KOPT-K1 (cell line): Measurements from ENCODE around the gene LTBR.

Experiments
- H3K27ac ChIP-seq: fragments of 200-600 bp; sonication (generic); 2 replicates; pipeline ENCODE4 v1.5.1; 2016; ENCODE audit warnings: antibody characterized with exemption, mild to moderate bottlenecking, low read depth, low read length; ENCODE audit not compliant: poor library complexity, severe bottlenecking
- H3K36me3 ChIP-seq: fragments of 200-600 bp; sonication (generic); 2 replicates; pipeline ENCODE4 v1.5.1; 2017; ENCODE audit warnings: antibody characterized with exemption, mild to moderate bottlenecking, low read length, moderate library complexity; ENCODE audit not compliant: insufficient read depth
- H3K9me3 ChIP-seq: fragments of 200-600 bp; sonication (generic); 2 replicates; pipeline ENCODE4 v1.5.1; 2017; ENCODE audit warnings: antibody characterized with exemption, low read length, mild to moderate bottlenecking; ENCODE audit not compliant: insufficient read depth, poor library complexity, severe bottlenecking

LTBR gene

DNA sequence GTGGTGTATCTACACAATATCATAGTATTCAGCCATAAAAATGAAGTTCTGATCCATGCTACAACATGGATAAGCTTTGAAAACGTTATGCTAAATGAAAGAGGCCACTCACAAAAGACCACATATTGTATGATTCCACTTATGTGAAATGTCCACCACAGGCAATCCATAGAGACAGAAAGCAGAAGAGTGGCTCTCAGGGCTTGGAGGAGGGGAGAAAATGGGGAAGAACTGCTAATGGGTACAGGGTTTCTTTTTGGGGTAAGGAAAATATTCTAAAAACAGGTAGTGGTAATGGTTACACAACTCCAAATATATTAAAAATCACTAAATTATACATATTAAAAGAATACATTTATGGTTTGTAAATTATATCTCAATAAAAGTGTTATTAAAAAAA lies 25.1 kb upstream of the LTBR start:
- H3K27ac ChIP-seq, result no peak overlapping the region
- H3K36me3 ChIP-seq, result no peaks in the 10 kb centered on the region

DNA sequence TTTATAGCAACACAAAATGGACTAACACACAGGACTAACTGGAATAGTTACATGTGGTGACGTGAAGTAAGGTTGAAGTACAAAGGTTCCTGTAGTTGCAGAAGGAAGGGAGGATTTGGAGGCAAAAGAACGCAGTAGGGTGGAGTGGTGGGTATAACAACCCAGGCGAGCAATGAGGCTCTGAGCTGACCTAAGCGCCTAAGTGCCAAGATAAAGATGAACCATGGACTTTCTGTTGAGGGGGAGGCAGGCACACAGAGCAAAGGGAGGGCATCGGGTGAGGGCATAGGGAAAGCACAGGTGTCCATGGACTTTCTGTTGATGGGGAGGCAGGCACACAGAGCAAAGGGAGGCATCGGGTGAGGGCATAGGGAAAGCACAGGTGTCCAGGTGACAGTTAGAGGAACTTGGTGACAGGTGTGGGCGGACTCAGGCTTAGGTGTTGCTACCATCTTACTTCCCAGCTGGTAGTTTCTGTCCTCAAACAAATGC lies 23.8 kb upstream of the LTBR start:
- Histone ChIP-seq H3K27ac (no peak overlapping the region), H3K36me3 (no peaks in the 10 kb centered on the region), H3K9me3 (no peaks in the 10 kb centered on the region)

More for the DNA sequence above, 25.1 kb upstream of the LTBR start:
- H3K9me3 ChIP-seq, result no peaks in the 10 kb centered on the region

DNA sequence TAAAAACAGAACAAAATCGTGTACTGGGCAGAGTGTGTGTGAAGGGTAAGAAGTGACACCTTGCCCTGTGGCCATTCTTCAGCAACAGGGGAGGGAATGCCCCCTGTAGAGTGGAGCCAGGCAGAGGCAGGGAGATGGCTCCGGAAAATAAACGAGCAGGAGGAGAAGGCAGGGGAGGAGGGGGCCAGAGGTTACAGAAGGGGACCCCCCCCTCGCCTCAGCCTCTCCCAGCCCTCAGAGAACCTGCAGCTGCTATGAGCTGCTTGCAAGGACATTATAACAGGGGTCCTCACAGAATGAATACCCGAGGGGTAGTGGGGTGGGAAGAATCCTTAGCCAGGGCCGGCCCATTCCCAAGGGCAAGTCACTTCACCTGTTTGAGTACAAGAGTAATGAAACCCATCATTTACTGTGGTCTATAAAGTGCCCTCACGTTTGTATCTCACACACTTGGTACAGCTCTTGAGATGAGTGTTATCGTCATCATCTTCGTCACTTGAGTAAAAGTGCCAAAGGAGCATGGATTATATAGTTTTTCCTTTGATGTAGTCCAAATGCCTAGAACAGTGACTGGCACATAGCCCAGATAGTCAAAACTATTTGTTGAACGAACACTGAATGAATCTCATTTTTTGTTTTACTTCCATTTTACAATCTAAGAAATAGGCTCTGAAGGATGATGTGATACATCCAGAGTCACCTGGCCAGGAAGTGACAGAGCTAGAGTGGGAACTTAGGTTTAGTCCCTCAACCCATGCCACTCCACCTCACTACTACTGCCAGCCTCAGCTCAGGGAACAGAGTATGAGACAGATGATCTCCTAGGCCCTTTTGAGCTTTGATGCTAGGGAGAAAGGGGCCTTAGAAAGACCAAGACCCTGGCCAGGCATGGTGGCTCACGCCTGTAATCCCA lies 23.1 kb upstream of the LTBR start:
- Histone ChIP-seq H3K9me3 (no peaks in the 10 kb centered on the region), H3K27ac (no peak overlapping the region), H3K36me3 (no peaks in the 10 kb centered on the region)

GRCh38 chr12:6361834-6362233 lies 22.1 kb upstream of the LTBR start:
- H3K9me3 ChIP-seq, result no peaks in the 10 kb centered on the region
- no peak overlapping the region for H3K27ac ChIP-seq
- H3K36me3 ChIP-seq, result no peaks in the 10 kb centered on the region

GRCh38 chr12:6362403-6362802 lies 21.6 kb upstream of the LTBR start:
- Histone ChIP-seq H3K36me3 (no peaks in the 10 kb centered on the region), H3K27ac (no peak overlapping the region), H3K9me3 (no peaks in the 10 kb centered on the region)

- Histone ChIP-seq H3K36me3 (no peaks in the 10 kb centered on the region), H3K9me3 (no peaks in the 10 kb centered on the region), H3K27ac (no peak overlapping the region)
Measured at GRCh38 chr12:6363010-6363329, 21.0 kb upstream of the LTBR start.

GRCh38 chr12:6363330-6364043 lies 20.5 kb upstream of the LTBR start:
- Histone ChIP-seq H3K9me3 (no peaks in the 10 kb centered on the region), H3K27ac (no peak overlapping the region), H3K36me3 (no peaks in the 10 kb centered on the region)

DNA sequence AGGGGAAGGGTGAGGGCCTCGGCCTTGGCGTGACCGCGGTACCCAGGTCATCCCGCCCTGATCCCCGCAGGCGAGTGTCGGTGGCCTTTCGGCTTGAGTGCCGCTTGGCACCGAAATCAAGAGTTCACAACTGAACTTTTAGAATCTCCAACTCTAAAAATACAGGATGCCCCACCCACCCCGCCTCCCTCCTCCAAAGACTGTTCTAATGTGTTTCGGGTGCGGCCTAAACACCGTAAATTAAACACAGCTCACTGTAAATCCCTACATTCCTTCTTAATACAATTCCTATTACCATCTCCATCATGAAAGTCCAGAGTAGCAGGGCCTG lies 20.0 kb upstream of the LTBR start:
- H3K9me3 ChIP-seq, result no peaks in the 10 kb centered on the region
- H3K36me3 ChIP-seq, result no peaks in the 10 kb centered on the region
- no peak overlapping the region for H3K27ac ChIP-seq

DNA sequence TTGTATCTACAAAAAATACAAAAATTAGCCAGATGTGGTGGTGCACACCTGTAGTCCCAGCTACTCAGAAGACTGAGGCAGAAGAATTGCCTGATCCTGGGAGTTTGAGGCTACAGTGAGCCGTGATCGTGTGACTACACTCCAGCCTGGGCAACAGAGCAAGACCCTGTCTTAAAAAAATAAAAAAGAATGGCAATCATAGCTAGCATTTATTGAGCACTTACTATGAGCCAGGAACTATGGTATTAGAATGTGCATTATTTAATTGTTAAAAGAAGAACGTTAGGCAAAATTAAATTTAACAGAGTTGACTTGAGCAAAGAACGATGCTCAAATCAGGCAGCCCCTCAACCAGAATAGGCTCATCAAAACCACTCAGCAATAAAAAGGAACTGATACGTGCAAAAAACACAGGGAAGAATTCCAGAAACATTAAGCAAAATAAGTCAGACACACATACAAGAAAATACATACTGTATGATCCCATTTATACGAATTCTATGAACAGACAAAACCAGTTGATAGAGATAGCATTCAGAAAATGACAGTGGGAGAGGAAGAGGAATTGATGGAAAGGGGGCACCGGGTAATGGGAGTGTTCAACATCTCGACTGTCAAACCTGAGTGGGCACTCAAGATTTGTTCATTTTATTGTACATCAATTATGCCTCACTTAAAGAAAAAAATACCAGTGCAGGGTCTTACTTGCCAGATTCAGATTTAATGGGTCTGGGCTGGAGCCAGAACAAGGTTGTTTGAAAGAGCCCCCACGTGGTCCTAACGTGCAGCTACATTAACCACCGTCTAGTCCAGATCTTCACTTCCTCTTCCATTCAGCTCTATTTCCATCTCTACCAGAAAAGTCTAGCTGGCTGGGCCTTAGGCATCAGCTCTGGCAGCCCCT lies 16.6 kb upstream of the LTBR start:
- H3K27ac ChIP-seq, result peak overlapping the region; percentile 2
- H3K9me3 ChIP-seq, result no peaks in the 10 kb centered on the region
- no peaks in the 10 kb centered on the region for H3K36me3 ChIP-seq

- no peaks in the 10 kb centered on the region for H3K9me3 ChIP-seq
- H3K36me3 ChIP-seq, result no peaks in the 10 kb centered on the region
- peak overlapping the region; percentile 20 for H3K27ac ChIP-seq
Measured at GRCh38 chr12:6367969-6368892, 15.7 kb upstream of the LTBR start.

DNA sequence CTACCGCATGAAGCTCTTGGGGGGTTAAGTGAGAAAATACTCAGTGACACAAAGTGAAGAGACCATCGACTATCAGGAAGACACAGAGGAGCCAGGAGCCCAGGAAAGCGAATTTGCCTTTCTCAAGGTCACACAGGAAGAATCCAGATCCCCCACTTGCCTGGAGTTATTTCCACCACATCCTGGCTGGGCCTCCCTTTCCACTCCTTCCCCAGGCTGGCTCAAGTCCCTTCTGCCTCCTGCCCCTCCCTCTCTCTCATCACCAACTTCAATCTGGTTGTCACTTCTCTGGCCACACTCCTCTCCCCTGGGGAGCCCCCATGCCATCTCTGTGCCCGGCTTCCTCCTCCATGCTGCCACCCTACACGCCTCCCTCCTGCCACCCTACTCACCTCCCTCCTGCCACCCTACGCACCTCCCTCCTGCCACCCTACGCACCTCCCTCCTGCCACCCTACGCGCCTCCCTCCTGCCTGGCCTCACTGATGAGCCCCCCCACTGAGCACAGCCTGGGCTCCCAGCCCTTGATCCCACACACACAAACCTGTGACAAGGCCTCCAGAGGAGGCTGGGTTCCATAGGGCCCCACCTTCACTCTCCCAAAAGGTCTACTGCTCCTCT lies 14.9 kb upstream of the LTBR start:
- Histone ChIP-seq H3K36me3 (no peaks in the 10 kb centered on the region), H3K27ac (peak overlapping the region; percentile 20)

DNA sequence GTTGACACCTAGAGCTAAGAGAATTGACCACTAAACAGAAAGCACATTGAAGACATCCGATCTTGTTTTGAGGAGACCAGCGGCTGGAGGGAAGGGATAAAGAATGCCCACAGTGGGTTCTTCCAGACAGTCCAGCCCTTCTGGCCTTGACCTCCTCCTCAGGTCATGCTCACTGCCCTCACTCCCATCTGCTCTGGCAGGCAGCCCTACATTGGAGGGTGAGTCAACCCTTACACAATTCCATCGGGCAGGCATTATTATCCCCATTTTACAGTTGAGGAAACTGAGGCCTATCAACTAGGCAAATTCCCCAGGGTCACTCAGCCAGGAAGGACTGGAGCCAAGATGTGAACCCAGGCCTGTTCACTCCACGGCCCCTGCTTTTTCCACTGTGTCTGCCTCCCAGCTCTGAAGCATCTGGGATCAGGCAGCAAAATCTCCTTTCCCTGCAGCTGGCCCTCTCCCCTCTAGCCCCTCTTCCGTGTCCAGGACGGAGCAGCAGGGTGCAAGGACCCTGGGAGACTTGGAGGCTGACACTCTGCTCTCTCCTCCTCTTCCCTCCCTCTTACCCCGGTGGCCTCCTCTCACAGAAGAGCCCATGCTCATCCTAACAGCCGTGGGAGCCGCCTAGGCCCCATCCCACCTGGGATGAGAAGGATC lies 13.9 kb upstream of the LTBR start:
- no peak overlapping the region for H3K27ac ChIP-seq

More for the DNA sequence above, 14.9 kb upstream of the LTBR start:
- H3K9me3 ChIP-seq, result no peaks in the 10 kb centered on the region

DNA sequence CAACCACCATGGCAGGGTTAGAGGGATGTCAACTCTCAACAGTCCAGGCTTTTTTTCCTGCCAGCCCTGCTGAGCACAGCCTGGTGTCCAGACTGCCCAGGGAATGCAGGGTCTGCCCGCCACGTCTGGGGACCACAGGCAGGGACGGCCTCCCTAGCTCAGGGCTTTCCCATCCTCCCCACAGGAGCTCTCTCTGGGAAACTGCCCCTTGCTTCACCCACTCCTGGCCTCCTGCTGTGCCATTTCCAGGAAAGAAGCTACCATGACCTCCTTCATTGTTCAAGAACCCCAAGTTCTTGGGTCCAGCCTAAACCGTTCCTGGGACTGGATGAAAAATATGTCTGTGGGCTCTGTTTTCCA lies 13.4 kb upstream of the LTBR start:
- H3K36me3 ChIP-seq, result no peaks in the 10 kb centered on the region
- H3K9me3 ChIP-seq, result no peaks in the 10 kb centered on the region
- no peak overlapping the region for H3K27ac ChIP-seq

More for the DNA sequence above, 13.9 kb upstream of the LTBR start:
- Histone ChIP-seq H3K9me3 (no peaks in the 10 kb centered on the region), H3K36me3 (no peaks in the 10 kb centered on the region)
